MM.1S (cell line): ENCODE measurements around the gene TSPAN12.

Source experiments
- DNase-seq: peaks from one replicate; pipeline ENCODE4 v3.0.0-alpha.2; 2015
- H2AFZ ChIP-seq: fragments of 300-600 bp; sonication (generic); 2 replicates; pipeline ENCODE4 v1.6.0; 2016; ENCODE audit warnings: antibody characterized with exemption, low read length
- H3F3A ChIP-seq: fragments of 300-600 bp; sonication (generic); 2 replicates; pipeline ENCODE4 v1.6.1; 2016; ENCODE audit warnings: mild to moderate bottlenecking, antibody characterized with exemption, low read length, moderate library complexity, mixed read lengths; ENCODE audit not compliant: insufficient read depth
- H3K27ac ChIP-seq: fragments of 300-600 bp; sonication (generic); 2 replicates; pipeline ENCODE4 v1.5.1; 2016; ENCODE audit warnings: mild to moderate bottlenecking, low read length
- H3K27me3 ChIP-seq: fragments of 300-600 bp; sonication (generic); replicated peaks from 2 replicates; pipeline ENCODE4 v1.6.0; 2016; ENCODE audit warnings: low read length; ENCODE audit not compliant: insufficient read depth
- H3K36me3 ChIP-seq: fragments of 300-600 bp; sonication (generic); replicated peaks from 2 replicates; pipeline ENCODE4 v1.6.1; 2016; ENCODE audit warnings: mild to moderate bottlenecking, low read length, mixed read lengths; ENCODE audit not compliant: insufficient read depth
- H3K4me1 ChIP-seq: fragments of 300-600 bp; sonication (generic); 2 replicates; pipeline ENCODE4 v1.6.1; 2016; ENCODE audit warnings: low read length, mixed read lengths
- H3K4me2 ChIP-seq: fragments of 300-600 bp; sonication (generic); 2 replicates; pipeline ENCODE4 v1.6.0; 2016; ENCODE audit warnings: low read depth, low read length
- H3K4me3 ChIP-seq: fragments of 300-600 bp; sonication (generic); 2 replicates; pipeline ENCODE4 v1.5.1; 2016; ENCODE audit warnings: low read length, mixed read lengths
- H3K79me2 ChIP-seq: fragments of 300-600 bp; sonication (generic); 2 replicates; pipeline ENCODE4 v1.6.1; 2016; ENCODE audit warnings: mixed run types, low read length, mixed read lengths
- H3K9ac ChIP-seq: fragments of 300-600 bp; sonication (generic); 2 replicates; pipeline ENCODE4 v1.6.1; 2016; ENCODE audit warnings: low read length, mixed read lengths
- H3K9me2 ChIP-seq: fragments of 300-600 bp; sonication (generic); replicated peaks from 2 replicates; pipeline ENCODE4 v1.6.1; 2016; ENCODE audit warnings: mild to moderate bottlenecking, low read length, mixed read lengths; ENCODE audit not compliant: insufficient read depth
- H3K9me3 ChIP-seq: fragments of 300-600 bp; sonication (generic); replicated peaks from 2 replicates; pipeline ENCODE4 v1.6.1; 2016; ENCODE audit warnings: mild to moderate bottlenecking, low read length, mixed read lengths; ENCODE audit not compliant: insufficient read depth
- H4K20me1 ChIP-seq: fragments of 300-600 bp; sonication (generic); 2 replicates; pipeline ENCODE4 v1.6.1; 2016; ENCODE audit warnings: mild to moderate bottlenecking, low read length, moderate library complexity, mixed read lengths; ENCODE audit not compliant: insufficient read depth
- CTCF ChIP-seq: fragments of 300-600 bp; sonication (generic); IDR thresholded peaks from 2 replicates; pipeline ENCODE4 v1.5.1; 2016; ENCODE audit warnings: antibody characterized with exemption, low read length, mixed read lengths
- EZH2 ChIP-seq: fragments of 300-600 bp; sonication (generic); optimal IDR thresholded peaks from 2 replicates; pipeline ENCODE3; 2017; ENCODE audit warnings: low read depth, mild to moderate bottlenecking, antibody characterized with exemption, low read length, mixed read lengths
- EZH2phosphoT487 ChIP-seq: fragments of 300-600 bp; sonication (generic); IDR thresholded peaks from 2 replicates; pipeline ENCODE4 v1.6.1; 2018; ENCODE audit warnings: antibody characterized with exemption, low read length

The TSPAN12 gene

GRCh38 chr7:120877701-120878100 lies 19.8 kb upstream of the TSPAN12 start:
- Histone ChIP-seq H3K27me3 (no peaks in the 10 kb centered on the region), H3K9me2 (no peaks in the 10 kb centered on the region), H3F3A (no peaks in the 10 kb centered on the region), H3K4me3 (no peak overlapping the region), H3K4me2 (no peak overlapping the region), H3K9me3 (no peaks in the 10 kb centered on the region), H3K36me3 (no peaks in the 10 kb centered on the region), H3K79me2 (no peaks in the 10 kb centered on the region), H3K9ac (no peak overlapping the region), H2AFZ (no peak overlapping the region), H3K27ac (no peak overlapping the region), H4K20me1 (no peaks in the 10 kb centered on the region), H3K4me1 (no peaks in the 10 kb centered on the region)
- no peak for DNase-seq
- TF ChIP-seq EZH2 (no peak), EZH2phosphoT487 (no peak), CTCF (no peak)

DNA sequence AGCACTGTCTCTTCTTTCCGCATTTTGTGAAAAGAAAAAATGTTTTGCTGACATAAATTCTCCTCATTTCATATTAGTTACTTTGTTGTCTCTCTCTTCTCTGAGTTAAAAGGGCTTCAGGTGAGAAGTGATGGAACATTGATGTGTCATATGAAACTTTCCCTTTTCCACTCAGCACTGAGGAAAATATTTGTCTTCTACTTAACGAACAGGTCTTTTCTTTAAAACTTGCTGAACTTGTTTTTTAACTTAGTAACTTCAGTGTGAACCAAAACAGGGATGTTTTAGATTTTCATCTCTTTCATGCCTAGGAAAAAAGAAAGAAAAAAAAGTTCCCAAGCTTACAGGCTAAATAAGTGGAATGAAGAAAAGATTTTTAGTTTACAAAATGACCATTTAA lies 19.0 kb upstream of the TSPAN12 start:
- Histone ChIP-seq H2AFZ (no peak overlapping the region), H3K9ac (no peak overlapping the region), H3K4me2 (no peak overlapping the region), H4K20me1 (no peaks in the 10 kb centered on the region), H3K4me1 (no peaks in the 10 kb centered on the region), H3F3A (no peaks in the 10 kb centered on the region), H3K9me2 (no peaks in the 10 kb centered on the region), H3K36me3 (no peaks in the 10 kb centered on the region), H3K9me3 (no peaks in the 10 kb centered on the region), H3K4me3 (no peak overlapping the region), H3K27me3 (no peaks in the 10 kb centered on the region), H3K79me2 (no peaks in the 10 kb centered on the region), H3K27ac (no peak overlapping the region)
- no peak for DNase-seq
- TF ChIP-seq EZH2phosphoT487: no peak
- TF ChIP-seq EZH2: no peak
- TF ChIP-seq CTCF: no peak

- Histone ChIP-seq H3K36me3 (no peaks in the 10 kb centered on the region), H3K27ac (no peak overlapping the region), H3K4me1 (no peaks in the 10 kb centered on the region), H4K20me1 (no peaks in the 10 kb centered on the region), H3K4me3 (no peak overlapping the region), H3F3A (no peaks in the 10 kb centered on the region), H3K79me2 (no peaks in the 10 kb centered on the region), H3K27me3 (no peaks in the 10 kb centered on the region), H3K9me3 (no peaks in the 10 kb centered on the region), H3K9ac (no peak overlapping the region), H3K9me2 (no peaks in the 10 kb centered on the region), H2AFZ (no peak overlapping the region), H3K4me2 (no peak overlapping the region)
- no peak for DNase-seq
- TF ChIP-seq CTCF (no peak), EZH2phosphoT487 (no peak), EZH2 (no peak)
These were observed 16.8 kb upstream of the TSPAN12 start for GRCh38 chr7:120874722-120875121.
